AG04450 (cell line): ENCODE measurements around the gene CNTNAP2. TPM values are rescaled to one million over a fixed set of nuclear protein-coding genes. Genes with fewer than 3 reads are reported as not detected.

Experiments
- CTCF ChIA-PET: fragments of 300-600, 350-600 bp; formaldehyde crosslinking; extraction: SDS; loops from one replicate; lab custom pipeline; 2022; ENCODE audit warnings: antibody characterized with exemption, inconsistent platforms; lab: Charles Lee
- POLR2A ChIA-PET: fragments of 350-600 bp; formaldehyde crosslinking; extraction: SDS; loops from one replicate; lab custom pipeline; 2021; ENCODE audit warnings: antibody characterized with exemption, inconsistent platforms; lab: Yijun Ruan, JAX
- DNase-seq: peaks from one replicate; pipeline ENCODE4 v3.0.0-alpha.2; 2011; ENCODE audit warnings: low read depth, low spot score
- H3K27ac ChIP-seq: one replicate; pipeline ENCODE4 v1.5.1; 2012; ENCODE audit warnings: low read depth, low read length, control low read depth
- H3K27me3 ChIP-seq: one replicate; pipeline ENCODE4 v1.6.0; 2012; ENCODE audit warnings: low read length; ENCODE audit not compliant: control insufficient read depth, insufficient read depth
- H3K4me3 ChIP-seq: 2 replicates; pipeline ENCODE4 v1.5.1; 2011; ENCODE audit warnings: mild to moderate bottlenecking, low read depth, low read length, control low read depth
- H3K9me3 ChIP-seq: 2 replicates; pipeline ENCODE4 v1.5.1; 2012; ENCODE audit warnings: low read length; ENCODE audit not compliant: control insufficient read depth, insufficient read depth
- polyA plus RNA-seq: library from polyadenylated mRNA; depleted of rRNA; stranded (reverse); fragments of >200 nt; gene quantifications from 2 replicates; pipeline ENCODE4 v1.2.3, GENCODE V29; 2011
- TF ChIP-seq, protein P1 (sequence below): IDR thresholded peaks from 2 replicates; pipeline ENCODE4 v1.5.1; 2011; ENCODE audit warnings: low read depth, low read length, control low read depth, inconsistent platforms

Gene CNTNAP2
- polyA plus RNA-seq, 1 experiment: not detected

DNA sequence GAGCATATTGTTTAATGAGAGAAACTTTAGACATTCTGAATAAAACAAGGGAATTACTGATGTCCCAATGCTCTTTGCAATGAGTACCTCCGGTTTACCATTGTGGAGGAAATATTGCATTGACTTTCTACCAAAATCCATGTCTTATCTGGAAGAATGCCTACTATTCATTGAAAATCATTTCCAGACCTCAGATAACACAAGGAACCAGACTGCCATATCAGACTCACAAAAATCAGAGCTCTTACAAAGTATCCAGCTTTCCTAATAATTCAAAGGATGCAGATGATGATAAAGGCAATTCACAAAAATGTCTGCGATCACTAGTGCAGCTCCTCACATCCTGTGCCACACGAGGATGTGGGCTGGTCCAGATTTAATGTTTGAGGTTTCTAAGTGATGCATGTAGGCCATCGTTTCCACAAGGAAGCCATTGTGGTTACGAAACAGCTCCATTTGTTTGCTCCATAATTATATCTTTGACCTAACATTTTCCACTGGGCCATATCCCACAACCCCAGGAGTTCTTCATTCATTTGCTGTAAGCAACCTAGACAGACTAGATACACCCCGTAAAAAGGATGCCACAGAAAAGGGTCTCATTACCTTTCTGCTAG is 1642.8 kb downstream of the CNTNAP2 start:
- CTCF ChIA-PET: no interaction called here
- Histone ChIP-seq H3K27me3 (no peaks in the 10 kb centered on the region), H3K27ac (no peak overlapping the region), H3K4me3 (no peak overlapping the region), H3K9me3 (no peaks in the 10 kb centered on the region)
- DNase-seq: no peak
- POLR2A ChIA-PET: no interaction called here
- TF ChIP-seq, protein P1, sequence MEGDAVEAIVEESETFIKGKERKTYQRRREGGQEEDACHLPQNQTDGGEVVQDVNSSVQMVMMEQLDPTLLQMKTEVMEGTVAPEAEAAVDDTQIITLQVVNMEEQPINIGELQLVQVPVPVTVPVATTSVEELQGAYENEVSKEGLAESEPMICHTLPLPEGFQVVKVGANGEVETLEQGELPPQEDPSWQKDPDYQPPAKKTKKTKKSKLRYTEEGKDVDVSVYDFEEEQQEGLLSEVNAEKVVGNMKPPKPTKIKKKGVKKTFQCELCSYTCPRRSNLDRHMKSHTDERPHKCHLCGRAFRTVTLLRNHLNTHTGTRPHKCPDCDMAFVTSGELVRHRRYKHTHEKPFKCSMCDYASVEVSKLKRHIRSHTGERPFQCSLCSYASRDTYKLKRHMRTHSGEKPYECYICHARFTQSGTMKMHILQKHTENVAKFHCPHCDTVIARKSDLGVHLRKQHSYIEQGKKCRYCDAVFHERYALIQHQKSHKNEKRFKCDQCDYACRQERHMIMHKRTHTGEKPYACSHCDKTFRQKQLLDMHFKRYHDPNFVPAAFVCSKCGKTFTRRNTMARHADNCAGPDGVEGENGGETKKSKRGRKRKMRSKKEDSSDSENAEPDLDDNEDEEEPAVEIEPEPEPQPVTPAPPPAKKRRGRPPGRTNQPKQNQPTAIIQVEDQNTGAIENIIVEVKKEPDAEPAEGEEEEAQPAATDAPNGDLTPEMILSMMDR: no peak

DNA sequence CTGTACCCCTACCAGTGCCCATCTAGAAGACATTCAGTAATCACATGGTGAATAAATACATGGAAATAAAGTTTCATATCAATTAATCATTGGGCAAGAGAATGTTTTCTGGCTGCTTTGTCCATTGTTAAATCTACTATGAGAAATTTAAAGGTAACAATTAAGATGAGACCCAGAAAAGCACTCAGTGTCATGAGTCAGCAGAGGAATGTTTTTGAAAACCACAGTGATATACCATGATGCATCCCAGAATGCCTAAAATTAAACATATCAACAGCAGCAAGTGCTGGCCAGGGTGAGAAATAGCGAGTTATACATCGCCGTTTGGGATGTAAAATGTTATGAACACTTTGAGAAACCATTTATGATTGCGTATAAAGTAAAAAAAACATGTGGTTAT is 1648.7 kb downstream of the CNTNAP2 start:
- TF ChIP-seq, protein P1: no peak
- Histone ChIP-seq H3K27me3 (no peaks in the 10 kb centered on the region), H3K4me3 (no peak overlapping the region), H3K27ac (no peak overlapping the region), H3K9me3 (no peaks in the 10 kb centered on the region)
- CTCF ChIA-PET: interaction anchor here (0.6 kb wide), 1 partner anchor 1195 kb away, joined by 3 read pairs; no protein-coding TSS in a partner anchor
- DNase-seq: no peak
- POLR2A ChIA-PET: no interaction called here

GRCh38 chr7:147771344-147771743 is 1654.7 kb downstream of the CNTNAP2 start:
- no peaks in the 10 kb centered on the region for H3K27me3 ChIP-seq
- no peak for DNase-seq
- TF ChIP-seq, protein P1: no peak
- CTCF ChIA-PET: no interaction called here
- no peak overlapping the region for H3K4me3 ChIP-seq
- no peak overlapping the region for H3K27ac ChIP-seq
- POLR2A ChIA-PET: no interaction called here
- no peaks in the 10 kb centered on the region for H3K9me3 ChIP-seq

DNA sequence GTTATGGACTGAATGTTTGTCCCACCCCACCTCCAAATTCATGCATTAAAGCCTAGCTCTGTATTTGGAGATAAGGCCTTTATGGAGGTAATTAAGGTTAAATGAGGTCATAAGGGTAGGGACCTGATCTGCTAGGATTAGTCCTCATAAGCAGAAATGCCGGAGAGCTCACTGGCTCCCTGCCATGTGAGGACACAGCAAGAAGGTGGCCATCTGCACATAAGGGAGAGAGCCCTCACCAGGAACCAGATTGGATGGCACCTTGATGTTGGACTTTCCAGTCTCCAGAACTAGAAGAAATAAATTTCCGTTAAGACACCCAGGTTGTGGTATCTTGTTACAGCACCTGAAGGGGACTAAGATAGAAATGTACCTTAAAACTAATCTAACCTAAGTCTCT is 1657.9 kb downstream of the CNTNAP2 start:
- TF ChIP-seq, protein P1: no peak
- Histone ChIP-seq H3K9me3 (no peaks in the 10 kb centered on the region), H3K27ac (no peak overlapping the region), H3K4me3 (no peak overlapping the region), H3K27me3 (no peaks in the 10 kb centered on the region)
- DNase-seq: no peak
- ChIA-PET CTCF (no interaction called here), POLR2A (no interaction called here)

- ChIA-PET CTCF (no interaction called here), POLR2A (no interaction called here)
- TF ChIP-seq, protein P1: no peak
- no peak for DNase-seq
- H3K27ac ChIP-seq: no peak overlapping the region
- no peak overlapping the region for H3K4me3 ChIP-seq
- no peaks in the 10 kb centered on the region for H3K9me3 ChIP-seq
- H3K27me3 ChIP-seq: no peaks in the 10 kb centered on the region
These were observed 1659.1 kb downstream of the CNTNAP2 start for GRCh38 chr7:147775516-147776284.
